Activated T-helper 1 cell treated with anti-CD3 and anti-CD28 coated beads, Interleukin-2, amount 50 U/mL, for 16 hours (primary cell): Measurements from ENCODE around the gene CYP4F8.
"Not testable (repeated sequence)": the region's sequence is repeated elsewhere in the genome, so short reads cannot be mapped to it uniquely, and the experiment has no call there.

Source experiments
- DNase-seq, 2 donors: peaks; one replicate each; pipeline ENCODE4 v3.0.0-alpha.2; 2020; ENCODE audit warnings: low read depth in 1 of 2, low spot score in 1 of 2

Gene CYP4F8

DNA sequence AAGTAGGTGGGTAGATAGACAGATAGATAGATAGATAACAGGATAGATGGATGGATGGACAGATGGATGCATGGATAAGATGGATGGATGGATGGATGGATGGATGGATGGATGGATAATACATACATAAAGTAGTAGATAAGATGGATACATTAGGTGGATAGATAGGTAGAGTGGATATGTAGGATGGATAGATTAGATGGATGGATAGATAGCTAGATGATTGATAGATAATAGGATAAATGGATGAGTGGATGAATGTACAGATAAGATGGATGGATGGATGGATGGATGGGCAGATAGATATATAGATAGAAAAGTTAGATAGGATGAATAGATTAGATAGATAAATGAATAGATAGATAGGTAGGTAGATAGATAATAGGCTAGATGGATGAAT is 27.8 kb downstream of the CYP4F8 start:
- no peak for DNase-seq

DNA sequence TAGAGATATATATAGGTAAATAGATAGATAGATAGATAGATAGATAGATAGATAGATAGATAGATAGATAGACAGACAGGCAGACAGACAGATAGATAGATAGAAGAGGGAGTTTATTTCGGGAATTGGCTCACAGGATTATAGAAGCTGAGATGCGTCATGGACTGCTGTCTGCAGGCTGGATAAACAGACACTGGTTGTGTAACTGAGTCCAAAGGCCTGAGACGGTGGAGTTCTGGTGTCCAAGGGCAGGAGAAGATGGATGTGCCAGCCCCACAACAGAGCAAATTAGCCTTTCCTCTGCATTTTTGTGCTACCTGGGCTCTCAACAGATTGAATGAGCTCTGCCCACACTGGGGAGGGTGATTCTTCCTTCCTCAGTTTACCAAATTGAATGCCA is 28.4 kb downstream of the CYP4F8 start:
- no peak for DNase-seq

DNA sequence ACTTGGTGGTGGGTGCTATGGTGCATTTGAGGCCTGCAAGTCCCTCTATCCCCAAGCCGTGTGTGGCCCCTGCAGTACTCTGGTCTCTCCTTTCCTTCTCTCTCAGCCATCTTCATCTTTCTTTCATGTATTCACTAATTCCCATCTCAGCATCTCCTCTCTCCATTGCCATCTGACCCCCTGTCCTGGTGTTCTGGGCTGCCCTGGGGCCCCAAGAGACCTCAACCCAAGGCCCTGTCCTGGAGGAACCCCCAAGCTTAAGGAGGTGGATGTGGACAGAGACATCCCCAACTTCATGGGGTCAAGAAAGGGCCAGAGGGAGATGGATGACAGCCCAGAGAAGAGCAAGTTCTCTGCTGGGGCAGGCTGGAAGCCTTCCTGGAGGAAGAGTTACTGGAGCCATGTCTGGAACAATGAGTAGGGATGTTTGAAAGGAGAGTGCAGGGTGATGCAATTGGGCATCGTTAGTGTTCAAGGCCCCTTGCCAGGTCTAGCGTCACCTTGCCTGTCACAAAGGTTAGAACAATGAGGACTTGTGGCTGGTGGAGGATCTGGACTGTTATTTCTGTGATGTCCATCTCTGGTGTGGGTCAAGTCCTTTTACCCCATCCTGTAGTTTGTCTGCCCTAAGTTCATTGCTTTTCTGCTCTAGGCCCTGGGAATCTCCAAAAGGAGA is 29.2 kb downstream of the CYP4F8 start:
- no peak for DNase-seq

DNA sequence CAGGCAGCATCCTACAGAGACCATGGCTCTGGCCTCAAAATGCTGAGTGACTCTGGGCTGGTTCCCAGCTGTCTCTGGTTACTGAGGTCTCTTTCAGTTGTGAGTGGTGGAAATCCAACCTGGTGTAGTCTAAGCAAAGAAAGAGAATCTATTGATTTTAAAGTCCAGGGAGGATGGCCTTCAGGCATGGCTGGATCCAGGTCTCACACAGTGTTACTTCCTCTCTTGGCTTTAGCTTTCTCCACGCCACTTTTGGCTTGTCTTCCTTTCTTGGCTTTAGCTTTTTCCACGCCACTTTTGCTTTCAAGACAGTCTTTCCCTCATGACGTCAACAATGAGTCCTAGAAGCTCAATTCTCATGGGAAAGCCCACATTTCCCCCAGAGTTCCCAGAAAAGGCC is 29.8 kb downstream of the CYP4F8 start:
- DNase-seq, result no peak

DNA sequence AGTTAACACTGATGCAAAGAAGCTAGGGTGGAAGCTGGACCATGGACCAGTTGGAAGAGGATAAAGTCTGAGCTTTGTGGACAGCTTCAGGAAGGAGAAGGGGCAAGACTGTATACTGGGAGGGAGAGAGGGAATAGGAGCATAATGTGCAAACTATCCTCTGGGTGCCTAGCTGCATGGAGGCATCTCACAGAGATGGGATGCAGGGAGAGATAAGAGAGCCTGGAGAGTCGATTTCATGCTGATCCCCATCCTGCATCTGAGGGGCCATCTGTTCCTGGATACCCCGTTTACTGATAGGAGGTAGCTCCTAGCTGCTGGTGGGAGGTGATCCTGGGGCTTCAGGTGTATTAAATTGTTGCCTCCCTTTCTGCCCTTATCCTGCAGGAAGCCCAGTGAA is 34.5 kb downstream of the CYP4F8 start:
- no peak for DNase-seq

DNA sequence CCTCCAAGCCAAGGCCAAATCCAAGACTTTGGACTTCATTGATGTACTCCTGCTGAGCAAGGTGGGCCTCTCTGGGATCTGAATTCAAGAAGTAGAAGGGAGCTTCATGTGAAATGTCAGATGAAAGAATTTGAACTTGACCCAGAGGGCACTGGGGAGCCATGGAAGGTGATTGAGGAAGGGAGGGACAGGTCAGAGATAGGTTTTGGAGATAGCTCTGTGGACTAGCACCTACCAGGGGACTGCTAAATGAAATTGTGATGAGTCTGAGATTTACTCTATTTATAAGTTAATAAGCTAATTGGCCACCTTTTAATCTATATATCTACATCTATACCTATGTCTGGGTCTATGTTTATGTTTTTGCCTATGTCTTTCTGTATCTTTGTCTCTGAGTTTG is 35.1 kb downstream of the CYP4F8 start:
- DNase-seq, result not testable (repeated sequence)

DNA sequence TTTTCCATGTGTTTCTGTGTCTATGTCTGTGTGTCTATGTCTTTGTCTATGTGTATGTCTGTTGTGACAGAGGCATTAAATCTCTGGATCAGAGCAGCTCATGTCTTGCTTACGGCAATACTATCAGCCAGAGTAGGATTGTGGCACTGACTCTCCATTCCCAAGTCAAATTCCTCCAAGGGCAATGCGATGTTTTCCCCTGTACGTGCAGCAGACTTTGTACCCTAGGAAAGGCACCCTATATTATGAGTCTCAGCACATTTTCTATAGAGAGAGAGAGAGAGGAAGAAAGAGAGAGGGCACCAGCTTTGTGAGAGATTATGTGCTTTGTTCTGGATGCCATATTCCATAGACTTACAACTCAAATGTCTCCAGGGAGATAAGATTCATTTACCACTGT is 36.8 kb downstream of the CYP4F8 start:
- DNase-seq, result no peak

DNA sequence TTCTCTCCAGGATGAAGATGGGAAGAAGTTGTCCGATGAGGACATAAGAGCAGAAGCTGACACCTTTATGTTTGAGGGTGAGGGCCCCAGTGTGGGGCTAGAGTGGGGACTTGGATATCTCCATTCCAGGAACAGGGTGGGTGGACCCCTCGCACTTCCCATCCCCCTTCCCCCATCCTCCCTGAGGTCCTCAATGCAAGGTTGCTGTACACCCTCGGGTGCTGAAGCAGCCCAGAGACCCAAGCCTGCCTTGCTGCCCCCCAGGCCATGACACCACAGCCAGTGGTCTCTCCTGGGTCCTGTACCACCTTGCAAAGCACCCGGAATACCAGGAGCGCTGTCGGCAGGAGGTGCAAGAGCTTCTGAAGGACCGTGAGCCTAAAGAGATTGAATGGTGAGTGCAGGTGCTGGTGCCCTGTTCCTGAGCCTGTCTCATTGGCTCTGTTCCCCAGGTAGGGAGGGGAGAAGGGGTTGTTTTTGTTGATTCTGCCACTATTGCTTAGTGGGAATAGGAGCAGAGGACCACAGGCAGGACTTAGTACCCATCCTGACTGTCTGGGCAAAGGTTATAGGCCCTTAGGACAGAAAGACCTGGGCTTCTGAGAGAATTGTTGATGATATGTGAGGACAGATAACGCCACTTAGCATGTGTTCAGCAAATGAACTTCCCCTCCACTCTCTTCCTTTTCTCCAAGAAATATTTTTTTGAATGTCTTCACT is 37.7 kb downstream of the CYP4F8 start:
- DNase-seq, result no peak

DNA sequence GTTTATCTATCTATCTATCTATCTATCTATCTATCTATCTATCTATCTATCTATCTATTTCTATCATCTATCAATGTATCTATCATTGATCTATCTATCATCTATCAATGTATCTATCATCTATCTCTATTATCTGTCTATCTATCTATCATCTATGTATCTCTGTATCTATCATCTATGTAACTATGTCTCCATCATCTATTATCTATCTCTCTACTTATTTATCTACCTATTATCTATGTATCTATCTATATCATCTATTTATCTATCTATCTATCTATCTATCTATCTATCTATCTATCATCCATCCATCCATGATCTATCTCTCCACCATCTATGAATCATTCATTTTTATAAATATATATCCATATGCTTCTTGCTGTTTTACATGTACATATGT is 41.4 kb downstream of the CYP4F8 start:
- no peak for DNase-seq

DNA sequence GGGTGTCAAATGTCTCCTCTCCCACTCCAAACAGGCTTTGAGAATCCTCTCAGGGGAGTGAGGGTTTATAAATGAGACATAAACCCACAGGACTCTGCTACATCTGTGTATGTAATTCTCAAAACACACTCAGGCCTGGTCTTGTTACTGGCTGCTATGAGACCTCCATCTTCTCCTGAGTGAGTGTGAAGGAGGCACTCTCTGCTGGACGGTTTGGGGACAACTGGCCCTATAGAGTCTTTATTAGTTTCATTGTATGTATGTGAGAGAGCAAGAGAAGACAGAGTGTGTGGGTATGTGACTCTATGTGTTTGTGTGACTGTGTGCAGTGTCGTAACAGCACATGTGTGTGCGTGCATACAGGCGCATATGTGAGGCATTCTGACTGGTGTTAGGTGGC is 48.2 kb downstream of the CYP4F8 start:
- no peak for DNase-seq

DNA sequence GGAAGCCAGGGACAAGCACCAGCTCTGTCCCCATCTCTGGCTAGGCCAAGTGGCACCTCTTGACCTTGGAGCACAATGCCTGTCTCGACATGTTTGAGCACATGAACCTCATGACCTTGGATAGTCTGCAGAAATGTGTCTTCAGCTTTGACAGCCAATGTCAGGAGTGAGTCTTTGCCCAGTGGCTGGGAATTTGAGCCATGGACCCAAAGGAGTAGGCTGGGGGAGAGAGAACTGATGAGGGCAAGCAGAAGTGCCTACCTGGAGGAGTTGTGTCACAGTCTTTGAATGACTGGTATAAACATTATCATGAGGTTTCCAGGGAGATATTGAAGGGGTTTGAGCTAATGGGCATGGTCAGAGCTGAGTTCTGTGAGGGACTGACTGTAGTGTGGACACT is 51.2 kb downstream of the CYP4F8 start:
- no peak for DNase-seq

DNA sequence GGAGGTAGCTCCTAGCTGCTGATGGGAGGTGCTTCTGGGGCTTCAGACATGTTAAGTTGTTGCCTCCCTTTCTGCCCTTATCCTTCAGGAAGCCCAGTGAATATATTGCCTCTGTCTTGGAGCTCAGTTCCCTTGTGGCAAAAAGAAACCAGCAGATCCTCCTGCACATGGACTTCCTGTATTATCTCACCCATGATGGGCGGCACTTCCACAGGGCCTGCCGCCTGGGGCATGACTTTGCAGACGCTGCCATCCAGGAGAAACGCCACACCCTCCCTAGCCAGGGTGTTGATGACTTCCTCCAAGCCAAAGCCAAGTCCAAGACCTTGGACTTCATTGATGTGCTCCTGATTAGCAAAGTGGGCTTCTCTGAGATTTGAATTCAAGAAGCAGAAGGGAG is 51.9 kb downstream of the CYP4F8 start:
- DNase-seq, result no peak

DNA sequence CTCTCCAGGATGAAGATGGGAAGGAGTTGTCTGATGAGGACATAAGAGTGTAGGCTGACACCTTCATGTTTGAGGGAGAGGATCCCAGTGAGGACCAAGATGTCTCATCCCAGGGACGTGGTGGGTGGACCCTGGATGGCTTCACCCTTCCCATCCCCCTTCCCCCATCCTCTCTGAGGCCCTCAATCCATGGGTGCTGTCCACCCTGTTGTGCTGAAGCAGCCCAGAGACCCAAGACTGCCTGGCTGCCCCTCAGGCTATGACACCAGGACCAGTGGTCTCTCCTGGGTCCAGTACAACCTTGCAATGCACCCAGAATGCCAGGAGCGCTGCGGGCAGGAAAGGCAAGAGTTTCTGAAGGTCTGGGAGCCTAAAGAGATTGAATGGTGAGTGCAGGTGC is 54.4 kb downstream of the CYP4F8 start:
- DNase-seq, result no peak

DNA sequence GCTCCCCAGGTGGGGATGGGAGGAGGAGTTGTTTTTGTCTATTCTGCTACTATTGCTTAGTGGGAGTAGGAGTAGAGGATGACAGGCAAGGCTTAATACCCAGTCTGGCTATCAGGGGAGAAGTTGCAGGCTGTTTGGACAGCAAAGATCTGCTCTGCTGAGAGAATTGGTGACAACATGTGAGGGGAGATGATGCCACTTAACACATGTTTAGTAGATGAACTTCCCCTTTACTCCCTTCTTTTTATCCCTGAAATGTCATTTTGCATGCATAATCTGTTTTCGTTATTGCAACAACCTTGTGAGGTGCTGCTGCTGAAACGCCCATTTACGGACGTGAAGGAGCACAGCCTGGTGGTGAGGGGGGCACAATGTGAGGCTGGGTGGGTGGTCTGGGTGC is 54.9 kb downstream of the CYP4F8 start:
- no peak for DNase-seq

DNA sequence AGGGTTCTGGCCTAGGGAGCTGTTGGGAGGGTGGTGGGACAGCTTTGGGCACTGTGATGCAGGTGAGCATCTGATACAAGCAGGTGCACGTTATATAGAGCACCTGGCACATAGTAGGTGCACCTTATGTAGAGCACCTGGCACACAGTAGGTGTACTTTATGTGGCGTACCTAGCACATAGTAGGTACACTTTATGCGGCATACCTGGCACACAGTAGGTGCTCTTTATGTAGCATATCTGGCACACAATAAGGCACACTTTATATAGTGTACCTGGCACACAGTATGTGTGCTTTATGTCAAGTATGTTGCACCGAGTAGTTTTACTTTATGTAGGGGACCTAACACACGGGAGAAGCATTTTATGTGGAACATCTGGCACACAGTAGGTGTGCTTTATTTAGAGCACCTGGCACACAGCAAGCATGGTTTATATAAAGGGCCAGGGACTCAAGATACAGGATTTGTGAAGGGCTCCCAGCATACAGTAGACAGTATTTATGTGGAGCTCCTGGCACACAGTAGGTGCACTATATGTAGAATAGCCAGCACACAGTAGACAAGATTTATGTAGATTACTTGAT is 56.3 kb downstream of the CYP4F8 start:
- no peak for DNase-seq

DNA sequence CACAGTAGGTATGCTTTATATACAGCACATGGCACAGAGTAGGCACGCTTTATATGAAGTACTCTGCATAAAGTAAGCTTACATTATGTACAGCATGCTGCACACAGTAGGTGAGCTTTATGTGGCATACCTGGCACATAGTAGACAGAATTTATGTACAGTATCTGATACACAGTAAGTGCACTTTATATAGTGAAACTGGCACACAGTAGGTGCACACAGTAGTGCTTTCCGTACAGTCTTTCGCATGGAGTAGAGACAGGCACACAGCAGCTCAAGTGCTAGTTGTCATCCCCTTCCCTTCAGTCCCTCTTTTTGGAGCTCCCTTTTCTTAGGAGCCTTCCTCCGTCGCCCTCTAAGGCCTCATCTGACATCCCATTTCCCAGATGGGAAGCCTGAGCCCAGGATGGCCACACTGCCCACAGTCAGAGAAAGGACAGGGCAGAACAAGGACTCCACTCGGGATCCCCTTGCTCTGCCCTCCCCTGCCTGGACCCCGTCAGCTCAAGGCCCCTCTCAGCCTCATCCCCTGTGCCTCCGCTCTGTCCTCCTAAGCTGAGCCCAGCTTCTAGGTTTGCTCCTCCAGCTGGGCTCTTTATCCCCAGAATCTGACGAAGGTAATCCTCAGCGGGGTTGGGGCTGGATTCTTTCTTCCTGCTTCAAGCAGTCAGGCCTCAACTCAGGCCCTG is 57.0 kb downstream of the CYP4F8 start:
- DNase-seq, result no peak

DNA sequence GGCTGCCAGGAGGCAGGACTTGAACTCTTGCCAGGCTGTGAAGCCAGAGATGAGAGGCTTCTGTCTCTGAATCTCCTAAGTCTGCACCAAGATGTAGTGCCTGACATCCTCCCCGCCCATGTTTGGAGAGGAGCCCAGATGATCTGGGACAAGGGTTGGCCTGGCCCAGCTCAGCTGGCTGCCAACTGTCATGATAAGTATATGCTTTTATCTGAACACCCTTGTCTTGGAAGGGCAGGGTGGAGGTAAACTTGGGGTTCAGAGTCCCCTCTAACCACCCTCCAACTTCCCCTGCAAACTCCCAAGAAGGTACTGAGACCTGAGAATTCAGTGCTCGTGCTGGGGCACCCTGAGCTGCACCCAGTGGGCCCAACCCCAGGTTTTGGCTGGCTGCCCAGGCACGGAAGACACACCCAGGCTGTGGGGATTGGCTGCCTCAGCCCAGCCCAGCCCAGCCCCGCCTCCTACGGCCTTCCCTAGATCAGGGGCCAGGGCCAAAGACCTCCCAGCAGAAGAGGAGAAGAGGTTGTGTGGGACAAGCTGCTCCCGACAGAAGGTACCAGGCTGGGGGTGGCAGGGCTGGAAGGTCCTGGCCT is 57.7 kb downstream of the CYP4F8 start, which contains the start of gene CYP4F12:
TSS of gene CYP4F12 (plus strand) at position 508 of the 596 bp plus-strand sequence. CDS start 443 bp downstream, outside the sequence.
- DNase-seq, result peak in 1 of 2 donors; percentile 13

DNA sequence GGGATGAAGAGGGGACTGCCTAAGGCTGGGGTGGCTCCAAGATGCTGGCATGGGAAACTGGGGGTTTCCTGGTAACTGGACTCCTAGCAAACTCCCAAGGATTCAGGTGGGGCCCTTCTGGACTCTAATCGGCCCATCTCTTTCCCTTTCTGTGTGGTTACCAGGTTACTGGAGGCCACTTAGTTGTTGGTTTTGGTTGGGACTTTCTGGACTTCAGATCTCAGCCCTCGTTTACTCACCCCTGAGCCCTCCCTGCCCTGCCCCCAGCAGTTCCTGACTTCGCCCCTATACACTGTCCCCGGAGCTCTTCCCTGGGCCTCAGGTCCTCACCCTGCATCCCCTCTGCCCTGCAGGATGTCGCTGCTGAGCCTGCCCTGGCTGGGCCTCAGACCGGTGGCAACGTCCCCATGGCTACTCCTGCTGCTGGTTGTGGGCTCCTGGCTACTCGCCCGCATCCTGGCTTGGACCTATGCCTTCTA is 58.2 kb downstream of the CYP4F8 start:
- DNase-seq, result no peak

DNA sequence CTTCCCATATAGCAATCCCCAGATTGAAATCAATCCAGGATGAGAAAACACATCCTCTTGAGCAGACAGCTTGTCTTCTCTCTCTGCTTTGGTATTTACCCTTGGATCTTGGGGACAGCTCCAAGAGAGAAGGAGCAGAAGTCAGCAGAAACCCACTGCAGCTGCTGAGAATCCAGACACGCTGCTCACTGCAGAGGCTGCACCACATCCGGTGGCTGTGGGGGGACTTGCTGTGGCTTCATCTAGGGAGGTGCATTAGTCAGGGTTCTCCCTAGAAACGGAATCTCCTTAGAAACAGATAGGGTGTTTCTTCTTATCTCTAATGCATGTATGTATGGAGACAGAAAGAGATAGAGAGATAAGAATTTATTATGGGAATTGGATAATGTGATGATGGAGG is 60.5 kb downstream of the CYP4F8 start:
- no peak for DNase-seq

DNA sequence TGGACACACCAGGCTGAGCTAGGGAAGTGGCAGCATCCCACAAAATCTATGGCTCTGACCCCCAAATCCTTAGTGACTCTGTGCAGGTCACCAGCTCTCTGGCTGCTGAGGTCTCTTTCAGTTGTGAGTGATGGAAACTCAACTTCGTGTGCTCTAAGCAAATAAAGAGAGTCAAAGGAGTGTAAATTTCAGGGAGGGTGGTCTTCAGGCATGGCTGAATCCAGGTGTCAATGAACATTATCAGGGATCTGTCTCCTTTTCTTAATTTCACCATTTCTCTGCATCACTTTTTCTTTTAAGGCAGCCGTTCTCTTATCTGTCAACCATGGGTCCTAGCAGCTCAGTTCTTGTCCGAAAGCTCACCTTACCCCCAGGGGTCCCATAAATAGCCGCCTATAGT is 64.1 kb downstream of the CYP4F8 start:
- no peak for DNase-seq

DNA sequence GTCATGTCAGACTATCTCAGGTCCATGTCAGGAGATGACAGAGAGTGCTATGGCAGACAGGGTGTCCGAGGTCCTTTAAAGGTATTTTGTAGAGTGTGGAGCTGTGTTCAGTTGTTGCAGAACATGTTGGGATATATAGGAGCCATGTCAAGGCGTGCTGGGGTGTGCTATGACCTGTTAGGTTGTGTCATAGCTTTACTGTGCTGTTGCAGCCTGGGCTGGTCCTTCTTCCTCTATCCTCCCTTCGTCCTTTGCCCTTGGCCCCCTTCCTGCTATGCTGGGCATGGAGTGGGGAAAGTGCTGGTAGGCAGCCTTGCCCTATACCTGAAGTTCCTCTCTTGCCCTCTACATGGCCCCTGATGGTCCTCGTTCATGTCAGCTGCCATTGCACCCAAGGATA is 64.8 kb downstream of the CYP4F8 start:
- DNase-seq, result not testable (repeated sequence)
